ENCODE data around the gene CYS1.
A peak's percentile ranks its signal among the peaks of the same experiment; 100 is the strongest.

CYS1 gene

GRCh38 chr2:10059552-10060335, 20.5 kb downstream of the CYS1 start:
- DNase-seq (ENCODE audit: low read depth): no peak

DNA sequence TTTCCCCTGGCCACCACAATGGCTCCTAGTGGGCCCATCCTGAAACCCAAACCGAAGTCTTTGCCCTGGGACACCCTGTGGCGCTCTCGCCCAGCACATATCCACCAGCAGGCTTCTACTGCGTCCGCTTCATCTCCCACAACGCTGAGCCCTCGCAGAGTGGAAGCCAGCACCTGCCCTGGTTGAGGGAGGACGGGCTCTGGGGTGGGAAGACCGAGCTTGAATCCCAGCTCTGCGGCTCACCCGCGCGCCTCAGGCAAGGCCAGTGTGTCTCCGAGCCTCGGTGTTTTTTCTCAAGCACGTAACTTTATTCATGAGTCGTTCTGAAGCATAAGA, 21.2 kb downstream of the CYS1 start:
- H3K4me3 ChIP-seq (ENCODE audit: low read depth, low read length): no peak overlapping the region
- no peak for DNase-seq (ENCODE audit: low read depth)
- TF ChIP-seq, protein P1, sequence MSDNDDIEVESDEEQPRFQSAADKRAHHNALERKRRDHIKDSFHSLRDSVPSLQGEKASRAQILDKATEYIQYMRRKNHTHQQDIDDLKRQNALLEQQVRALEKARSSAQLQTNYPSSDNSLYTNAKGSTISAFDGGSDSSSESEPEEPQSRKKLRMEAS (IDR thresholded peaks at IDR 0.05; ENCODE audit: low read depth, low read length): no peak
- TF ChIP-seq MYC (IDR thresholded peaks at IDR 0.05; ENCODE audit: low read depth, low read length) (no peak), POLR2A (IDR thresholded peaks at IDR 0.05; ENCODE audit: extremely low read depth, insufficient read length) (no peak)
- TF ChIP-seq, protein P2, sequence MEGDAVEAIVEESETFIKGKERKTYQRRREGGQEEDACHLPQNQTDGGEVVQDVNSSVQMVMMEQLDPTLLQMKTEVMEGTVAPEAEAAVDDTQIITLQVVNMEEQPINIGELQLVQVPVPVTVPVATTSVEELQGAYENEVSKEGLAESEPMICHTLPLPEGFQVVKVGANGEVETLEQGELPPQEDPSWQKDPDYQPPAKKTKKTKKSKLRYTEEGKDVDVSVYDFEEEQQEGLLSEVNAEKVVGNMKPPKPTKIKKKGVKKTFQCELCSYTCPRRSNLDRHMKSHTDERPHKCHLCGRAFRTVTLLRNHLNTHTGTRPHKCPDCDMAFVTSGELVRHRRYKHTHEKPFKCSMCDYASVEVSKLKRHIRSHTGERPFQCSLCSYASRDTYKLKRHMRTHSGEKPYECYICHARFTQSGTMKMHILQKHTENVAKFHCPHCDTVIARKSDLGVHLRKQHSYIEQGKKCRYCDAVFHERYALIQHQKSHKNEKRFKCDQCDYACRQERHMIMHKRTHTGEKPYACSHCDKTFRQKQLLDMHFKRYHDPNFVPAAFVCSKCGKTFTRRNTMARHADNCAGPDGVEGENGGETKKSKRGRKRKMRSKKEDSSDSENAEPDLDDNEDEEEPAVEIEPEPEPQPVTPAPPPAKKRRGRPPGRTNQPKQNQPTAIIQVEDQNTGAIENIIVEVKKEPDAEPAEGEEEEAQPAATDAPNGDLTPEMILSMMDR (IDR thresholded peaks at IDR 0.05; ENCODE audit: low read depth, low read length): no peak

More at GRCh38 chr2:10059552-10060335, 20.5 kb downstream of the CYS1 start:
- H3K4me3 ChIP-seq (ENCODE audit: low read depth, low read length): no peak overlapping the region
- TF ChIP-seq POLR2A (IDR thresholded peaks at IDR 0.05; ENCODE audit: extremely low read depth, insufficient read length) (no peak), MYC (IDR thresholded peaks at IDR 0.05; ENCODE audit: low read depth, low read length) (no peak)

DNA sequence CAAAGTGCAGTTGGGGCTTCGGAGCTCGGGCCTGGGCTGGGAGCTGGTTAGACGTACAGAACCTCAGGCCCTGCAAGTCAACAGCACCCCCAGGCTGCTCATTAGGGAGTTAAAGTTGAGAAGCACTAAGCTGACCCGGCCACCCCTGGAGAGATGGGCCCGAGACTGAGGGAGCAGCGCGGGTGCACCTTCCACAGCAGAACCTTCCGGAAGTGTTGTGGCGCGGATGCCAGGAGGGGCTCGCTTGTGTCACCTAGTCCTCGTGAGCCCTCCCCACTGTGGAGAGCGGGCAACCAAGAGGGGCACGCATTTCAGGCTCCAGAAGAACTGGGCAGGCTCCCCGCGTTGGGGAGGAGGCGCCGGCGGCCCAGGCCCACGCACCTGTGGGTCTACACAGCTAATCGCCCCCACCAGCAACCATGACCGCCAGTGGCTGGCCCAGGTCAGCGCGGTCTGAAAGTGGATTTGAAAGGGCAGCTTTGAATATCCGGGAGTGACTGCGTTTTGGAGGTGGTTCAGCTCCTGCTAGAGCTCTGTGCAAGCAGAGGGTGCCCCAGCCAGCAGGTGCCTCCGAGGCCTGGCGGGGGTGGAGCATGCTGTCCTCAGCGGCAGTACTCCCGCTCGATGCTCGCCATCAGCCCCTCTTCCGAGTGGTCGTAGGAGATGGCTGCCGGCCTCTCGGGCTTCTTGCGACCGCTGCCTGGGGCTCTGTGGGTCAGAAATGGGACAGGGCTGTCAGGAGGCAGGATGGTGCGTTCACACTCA, 21.8 kb downstream of the CYS1 start:
- H3K4me3 ChIP-seq (ENCODE audit: low read depth, low read length): no peak overlapping the region
- no peak for DNase-seq (ENCODE audit: low read depth)
- TF ChIP-seq MYC (IDR thresholded peaks at IDR 0.05; ENCODE audit: low read depth, low read length) (no peak), POLR2A (IDR thresholded peaks at IDR 0.05; ENCODE audit: extremely low read depth, insufficient read length) (no peak)
- TF ChIP-seq, protein P2 (IDR thresholded peaks at IDR 0.05; ENCODE audit: low read depth, low read length): no peak
- TF ChIP-seq, protein P1 (IDR thresholded peaks at IDR 0.05; ENCODE audit: low read depth, low read length): no peak

DNA sequence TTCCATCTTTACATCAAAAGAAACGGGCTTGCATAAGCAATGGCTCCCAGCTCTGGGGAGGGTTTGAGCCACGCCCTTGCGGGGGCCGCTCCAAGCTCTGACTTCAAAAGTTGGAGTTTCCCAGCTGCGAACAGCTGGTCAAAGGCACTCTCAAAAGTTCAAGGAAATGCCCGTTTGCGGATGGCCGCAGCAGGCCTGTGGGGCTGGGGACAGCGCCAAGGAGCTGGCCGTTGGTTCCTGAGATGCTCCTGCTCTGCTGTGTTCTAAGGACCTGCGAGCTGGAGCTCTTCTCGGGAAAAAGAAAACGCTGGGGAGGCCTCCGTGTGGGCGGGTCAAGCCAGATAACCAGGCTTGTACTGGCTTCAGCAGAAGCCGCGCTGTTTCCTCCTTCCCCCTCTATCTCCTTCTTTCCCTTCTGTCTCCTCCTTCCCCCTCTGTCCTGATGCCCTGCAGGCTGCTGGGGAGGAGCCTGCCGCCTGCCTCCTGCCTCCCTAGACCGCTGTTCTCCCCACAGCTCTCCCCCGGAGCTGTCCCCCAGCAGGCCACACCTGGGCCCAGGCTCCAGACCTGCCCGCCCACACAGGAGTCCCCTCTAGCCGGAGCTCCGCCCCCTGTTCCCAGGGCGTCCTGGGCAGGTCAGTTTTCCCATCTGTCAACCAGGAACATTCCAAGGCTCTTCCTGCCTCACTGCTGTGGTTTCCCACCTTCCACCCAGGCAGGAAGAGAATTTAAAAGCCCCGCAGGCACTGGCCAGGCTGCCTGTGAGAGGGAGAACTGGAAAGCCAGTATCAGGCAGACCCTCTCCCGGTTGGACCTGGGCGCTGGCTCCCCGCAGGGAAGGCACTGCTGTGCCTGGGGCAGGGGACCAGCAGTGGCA, 22.7 kb downstream of the CYS1 start:
- peak; percentile 65 for DNase-seq (ENCODE audit: low read depth)
- peak overlapping the region; percentile 8 for H3K4me3 ChIP-seq (ENCODE audit: low read depth, low read length)
- TF ChIP-seq, protein P2 (IDR thresholded peaks at IDR 0.05; ENCODE audit: low read depth, low read length): no peak

DNA sequence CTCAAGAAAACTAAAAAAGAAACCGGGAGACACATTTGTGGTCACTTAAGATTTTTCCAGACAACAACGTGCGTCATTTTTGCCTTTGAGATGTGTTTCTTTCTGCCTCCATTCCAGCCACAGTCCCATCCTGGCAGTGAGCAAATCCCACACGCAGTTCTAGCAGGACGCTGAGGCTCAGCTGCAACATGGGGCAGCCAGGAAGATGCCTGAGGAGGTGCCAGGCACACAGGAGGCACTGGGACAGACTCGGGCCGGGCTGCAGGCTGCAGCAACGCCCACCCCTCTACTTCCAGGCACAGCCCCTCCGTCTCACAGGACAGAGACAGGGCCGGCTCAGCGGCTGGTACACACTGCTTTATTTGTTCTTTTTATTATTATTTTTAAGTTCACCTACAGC, 23.8 kb downstream of the CYS1 start:
- no peak overlapping the region for H3K4me3 ChIP-seq (ENCODE audit: low read depth, low read length)
- TF ChIP-seq MYC (IDR thresholded peaks at IDR 0.05; ENCODE audit: low read depth, low read length): no peak
- DNase-seq (ENCODE audit: low read depth): no peak

- DNase-seq (ENCODE audit: low read depth): no peak
- TF ChIP-seq, protein P1 (IDR thresholded peaks at IDR 0.05; ENCODE audit: low read depth, low read length): no peak
- TF ChIP-seq POLR2A (IDR thresholded peaks at IDR 0.05; ENCODE audit: extremely low read depth, insufficient read length) (no peak), MYC (IDR thresholded peaks at IDR 0.05; ENCODE audit: low read depth, low read length) (no peak)
- TF ChIP-seq, protein P2 (IDR thresholded peaks at IDR 0.05; ENCODE audit: low read depth, low read length): no peak
- H3K4me3 ChIP-seq (ENCODE audit: low read depth, low read length): no peak overlapping the region
Observed at GRCh38 chr2:10054976-10055375, 25.2 kb downstream of the CYS1 start.

Data from NB4 (cell line).